Measurements from ENCODE around the gene APC2.
A peak's percentile ranks its signal among the peaks of the same experiment; 100 is the strongest.
"Not testable (repeated sequence)": the region's sequence is repeated elsewhere in the genome, so short reads cannot be mapped to it uniquely, and the experiment has no call there.

Gene APC2

DNA sequence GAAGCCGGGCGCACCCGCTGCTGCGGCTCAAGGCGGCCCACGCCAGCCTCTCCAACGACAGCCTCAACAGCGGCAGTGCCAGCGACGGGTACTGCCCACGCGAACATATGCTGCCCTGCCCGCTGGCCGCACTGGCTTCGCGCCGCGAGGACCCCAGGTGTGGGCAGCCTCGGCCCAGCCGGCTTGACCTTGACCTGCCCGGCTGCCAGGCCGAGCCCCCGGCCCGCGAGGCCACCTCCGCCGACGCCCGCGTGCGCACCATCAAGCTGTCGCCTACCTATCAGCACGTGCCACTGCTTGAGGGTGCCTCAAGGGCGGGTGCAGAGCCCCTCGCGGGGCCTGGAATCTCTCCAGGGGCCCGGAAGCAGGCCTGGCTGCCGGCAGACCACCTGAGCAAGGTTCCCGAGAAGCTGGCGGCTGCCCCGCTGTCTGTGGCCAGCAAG lies 16.1 kb downstream of the APC2 start:
- DNase-seq (ENCODE audit: low read depth): no peak

DNA sequence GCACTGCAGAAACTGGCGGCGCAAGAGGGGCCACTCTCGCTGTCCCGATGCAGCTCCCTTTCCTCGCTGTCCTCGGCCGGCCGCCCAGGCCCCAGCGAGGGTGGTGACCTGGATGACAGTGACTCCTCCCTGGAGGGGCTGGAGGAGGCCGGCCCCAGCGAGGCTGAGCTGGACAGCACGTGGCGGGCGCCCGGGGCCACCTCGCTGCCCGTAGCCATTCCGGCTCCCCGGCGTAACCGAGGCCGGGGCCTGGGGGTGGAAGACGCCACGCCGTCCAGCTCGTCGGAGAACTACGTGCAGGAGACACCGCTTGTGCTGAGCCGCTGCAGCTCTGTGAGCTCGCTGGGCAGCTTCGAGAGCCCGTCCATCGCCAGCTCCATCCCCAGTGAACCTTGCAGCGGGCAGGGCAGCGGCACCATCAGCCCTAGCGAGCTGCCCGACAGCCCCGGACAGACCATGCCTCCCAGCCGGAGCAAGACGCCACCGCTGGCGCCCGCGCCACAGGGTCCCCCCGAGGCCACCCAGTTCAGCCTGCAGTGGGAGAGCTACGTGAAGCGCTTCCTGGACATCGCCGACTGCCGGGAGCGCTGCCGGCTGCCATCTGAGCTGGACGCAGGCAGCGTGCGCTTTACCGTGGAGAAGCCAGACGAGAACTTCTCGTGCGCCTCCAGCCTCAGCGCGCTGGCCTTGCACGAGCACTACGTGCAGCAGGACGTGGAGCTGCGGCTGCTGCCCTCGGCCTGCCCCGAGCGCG lies 16.7 kb downstream of the APC2 start:
- DNase-seq (ENCODE audit: low read depth): no peak

- no peak for DNase-seq (ENCODE audit: low read depth)
These were observed 17.2 kb downstream of the APC2 start for GRCh38 chr19:1467215-1467489.

- DNase-seq (ENCODE audit: low read depth): no peak
These were observed 17.8 kb downstream of the APC2 start for GRCh38 chr19:1467490-1468273.

GRCh38 chr19:1468274-1468820 lies 18.4 kb downstream of the APC2 start:
- DNase-seq (ENCODE audit: low read depth): no peak

GRCh38 chr19:1468821-1469254 lies 18.9 kb downstream of the APC2 start:
- DNase-seq (ENCODE audit: low read depth): peak; percentile 54

DNA sequence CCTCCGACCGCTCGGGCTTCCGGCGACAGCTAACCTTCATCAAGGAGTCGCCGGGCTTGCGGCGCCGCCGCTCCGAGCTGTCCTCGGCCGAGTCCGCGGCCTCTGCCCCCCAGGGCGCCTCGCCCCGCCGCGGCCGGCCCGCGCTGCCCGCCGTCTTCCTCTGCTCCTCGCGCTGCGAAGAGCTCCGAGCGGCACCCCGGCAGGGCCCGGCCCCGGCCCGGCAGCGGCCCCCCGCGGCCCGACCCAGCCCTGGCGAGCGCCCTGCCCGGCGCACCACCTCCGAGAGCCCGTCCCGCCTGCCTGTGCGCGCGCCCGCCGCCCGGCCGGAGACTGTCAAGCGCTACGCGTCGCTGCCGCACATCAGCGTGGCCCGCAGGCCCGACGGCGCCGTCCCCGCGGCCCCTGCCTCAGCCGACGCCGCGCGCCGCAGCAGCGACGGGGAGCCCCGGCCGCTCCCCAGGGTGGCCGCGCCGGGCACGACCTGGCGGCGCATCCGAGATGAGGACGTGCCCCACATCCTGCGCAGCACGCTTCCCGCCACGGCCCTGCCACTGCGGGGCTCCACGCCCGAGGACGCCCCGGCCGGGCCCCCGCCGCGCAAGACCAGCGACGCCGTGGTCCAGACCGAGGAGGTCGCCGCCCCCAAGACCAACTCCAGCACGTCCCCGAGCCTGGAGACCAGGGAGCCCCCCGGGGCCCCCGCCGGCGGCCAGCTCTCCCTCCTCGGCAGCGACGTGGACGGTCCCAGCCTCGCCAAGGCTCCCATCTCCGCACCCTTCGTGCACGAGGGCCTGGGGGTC lies 19.5 kb downstream of the APC2 start:
- peak; percentile 44 for DNase-seq (ENCODE audit: low read depth)

DNA sequence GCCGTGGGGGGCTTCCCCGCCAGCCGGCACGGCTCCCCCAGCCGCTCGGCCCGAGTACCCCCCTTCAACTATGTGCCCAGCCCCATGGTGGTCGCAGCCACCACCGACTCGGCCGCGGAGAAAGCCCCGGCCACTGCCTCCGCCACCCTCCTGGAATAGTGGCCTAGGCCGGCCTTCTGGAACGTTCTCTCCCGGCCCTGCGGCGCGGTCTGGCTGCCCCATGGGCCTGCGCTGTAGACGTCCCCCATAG lies 20.1 kb downstream of the APC2 start:
- DNase-seq (ENCODE audit: low read depth): no peak

- DNase-seq (ENCODE audit: low read depth): peak; percentile 34
These were observed 20.5 kb downstream of the APC2 start for GRCh38 chr19:1470305-1471009.

DNA sequence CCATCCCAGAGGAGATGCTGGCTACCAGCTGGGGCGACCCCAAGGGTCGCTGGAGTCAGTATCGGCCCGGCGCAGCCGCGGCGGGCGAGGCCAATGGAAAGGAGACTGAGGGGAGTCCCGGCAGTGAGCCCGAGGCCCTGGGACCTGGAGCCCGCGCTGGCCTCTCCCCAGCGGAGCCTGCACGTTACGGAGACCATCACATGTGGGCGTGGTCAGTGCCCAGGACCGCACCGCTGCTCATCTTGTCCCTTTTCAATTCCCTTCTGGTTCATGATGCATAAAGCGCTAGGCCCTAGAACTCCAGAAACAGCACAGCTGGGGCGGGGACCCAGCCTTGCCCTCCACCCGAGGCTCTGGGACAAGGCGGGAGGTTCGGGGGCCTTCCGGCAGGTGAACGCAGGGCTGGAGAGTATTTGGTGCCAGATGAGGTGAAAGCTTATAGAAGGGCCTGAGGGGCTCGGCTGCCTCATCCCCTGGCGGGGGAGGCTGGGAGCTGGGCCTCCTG lies 21.1 kb downstream of the APC2 start:
- DNase-seq (ENCODE audit: low read depth): peak; percentile 42

DNA sequence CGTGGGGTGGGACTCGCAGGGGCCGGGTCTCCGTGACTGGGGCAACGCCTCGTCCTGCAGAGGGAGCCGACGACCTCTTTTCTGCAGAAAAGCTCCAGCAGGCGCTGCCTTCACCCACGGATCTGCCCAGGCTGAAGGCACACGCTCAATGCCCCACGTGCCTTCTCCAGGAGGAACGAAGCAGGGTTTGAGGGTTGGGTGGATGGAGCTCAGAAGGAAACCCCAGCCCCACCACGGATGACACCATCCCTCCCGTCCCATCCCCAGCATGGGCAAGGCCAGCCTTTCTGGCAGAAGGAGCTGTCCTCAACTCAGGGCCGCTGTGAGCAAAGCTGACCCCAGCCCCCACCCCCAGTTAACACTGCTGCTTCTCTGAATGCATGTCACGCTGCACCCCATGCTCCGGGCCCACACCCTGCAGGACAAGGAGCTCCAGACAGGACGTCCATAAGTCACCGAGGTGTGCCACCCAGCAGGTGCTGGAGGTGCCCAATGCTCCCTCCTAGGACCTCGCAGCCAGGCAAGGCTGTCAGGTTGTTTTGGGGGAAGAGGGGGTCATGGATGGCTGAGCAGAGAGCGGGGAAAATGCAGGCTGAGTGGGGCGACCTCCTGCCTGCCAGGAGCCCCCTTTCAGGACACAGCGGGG lies 21.7 kb downstream of the APC2 start:
- DNase-seq (ENCODE audit: low read depth): peak; percentile 40

DNA sequence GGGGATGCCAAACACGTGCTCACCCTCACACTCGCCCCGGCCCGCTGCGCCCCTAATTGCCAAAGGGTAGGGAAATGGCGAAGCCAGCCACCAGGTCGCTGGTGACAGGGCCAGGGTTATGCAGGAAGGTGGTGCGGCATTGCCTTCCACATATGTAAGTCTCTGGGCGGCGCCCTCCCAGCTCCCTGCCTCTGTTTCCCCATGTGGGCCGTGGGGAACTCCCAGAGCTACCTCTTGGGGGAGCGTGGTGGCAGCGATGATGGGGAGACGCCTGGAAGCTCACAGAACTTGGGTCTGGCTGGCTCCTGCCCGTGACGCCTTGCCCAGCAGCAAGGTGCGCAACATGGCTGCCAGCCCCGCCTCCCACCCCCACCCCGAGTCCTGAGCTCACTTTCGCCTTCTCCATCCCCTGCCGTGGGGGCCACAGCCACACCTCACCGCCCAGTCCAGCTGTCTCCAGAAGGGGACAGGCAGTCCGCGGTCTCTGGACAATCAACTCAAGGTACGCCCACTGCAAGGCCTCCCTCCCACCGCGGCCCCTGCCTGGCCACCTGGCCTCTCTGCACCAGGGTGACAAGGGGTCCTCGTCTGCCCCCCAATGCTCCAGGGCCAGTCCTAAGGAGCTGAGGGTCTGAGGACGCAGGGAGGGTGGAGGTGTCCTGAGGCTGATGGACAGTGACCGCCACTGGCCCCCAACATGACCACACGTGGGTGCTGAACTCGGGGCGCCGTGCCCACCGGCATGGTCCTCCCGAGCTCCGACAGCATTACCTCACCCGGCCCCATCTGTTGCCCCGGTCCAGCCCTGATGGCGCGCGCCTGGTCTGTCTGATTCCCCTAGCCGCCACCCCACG lies 22.5 kb downstream of the APC2 start:
- no peak for DNase-seq (ENCODE audit: low read depth)

- no peak for DNase-seq (ENCODE audit: low read depth)
These were observed 23.3 kb downstream of the APC2 start for GRCh38 chr19:1473085-1473851.

GRCh38 chr19:1474011-1474764 lies 24.3 kb downstream of the APC2 start:
- DNase-seq (ENCODE audit: low read depth): peak; percentile 45

DNA sequence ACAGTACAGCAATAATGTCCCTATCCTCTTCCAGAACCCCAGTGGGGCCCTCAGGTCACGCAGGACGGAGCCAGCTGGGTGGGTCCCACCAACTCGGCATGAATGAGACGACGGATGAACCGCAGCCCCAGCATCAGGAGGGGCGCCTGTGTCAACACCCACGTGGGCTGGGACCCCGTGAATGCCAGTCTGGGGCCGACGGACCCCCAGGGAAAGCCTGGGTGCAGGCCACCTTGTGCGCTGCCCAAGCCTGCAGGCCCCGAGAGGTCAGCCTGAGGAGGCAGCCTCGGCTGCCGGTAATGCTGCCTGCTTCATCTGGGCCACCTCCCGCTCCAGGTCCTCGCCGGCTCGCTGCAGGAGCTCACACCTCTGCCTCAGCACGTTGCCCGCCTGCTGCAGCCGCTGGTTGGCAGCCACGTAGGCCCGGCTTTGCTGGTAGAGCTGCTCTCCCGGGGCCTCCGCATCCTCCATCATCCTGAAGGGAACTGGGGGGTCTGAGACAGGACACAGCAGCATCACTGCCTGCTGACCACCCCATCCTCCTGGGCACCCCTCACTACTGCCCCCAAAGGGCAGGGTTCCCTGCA lies 24.9 kb downstream of the APC2 start:
- no peak for DNase-seq (ENCODE audit: low read depth)

- no peak for DNase-seq (ENCODE audit: low read depth)
These were observed 26.0 kb downstream of the APC2 start for GRCh38 chr19:1475751-1476437.

- not testable (repeated sequence) for DNase-seq (ENCODE audit: low read depth)
These were observed 27.1 kb downstream of the APC2 start for GRCh38 chr19:1477056-1477455.
